ENCODE data around the gene IRF6.

IRF6 gene

DNA sequence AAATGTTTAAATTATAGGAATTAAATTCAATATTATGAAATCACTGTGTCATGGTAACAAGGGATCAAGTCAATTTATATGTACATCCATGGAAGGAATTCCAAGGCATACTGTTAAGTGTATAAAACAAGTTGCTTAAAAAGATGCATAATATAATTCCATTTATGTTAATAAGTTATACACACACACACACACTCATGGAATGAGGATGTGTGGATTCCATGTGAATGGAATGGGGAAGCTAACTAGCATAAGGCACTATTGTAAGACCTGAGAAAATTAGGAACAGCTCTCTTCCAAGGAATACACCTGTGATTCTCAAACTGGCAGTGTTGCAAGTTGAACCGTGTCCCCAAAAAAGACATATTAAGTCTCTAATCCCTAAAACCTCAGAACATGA, 67.7 kb downstream of the IRF6 start:
- H3K4me1 ChIP-seq (ENCODE audit: insufficient read depth, low read length), result peaks cover 12% of the 10 kb centered on the region
- H3K27me3 ChIP-seq (ENCODE audit: control insufficient read depth in 1 of 2, insufficient read depth in 2 of 2, low read length in 2 of 2), result no peaks in the 10 kb centered on the region
- H3K4me3 ChIP-seq (ENCODE audit: low read depth in 1 of 2, low read length in 2 of 2), result no peak overlapping the region
- no peaks in the 10 kb centered on the region for H3K9me3 ChIP-seq (ENCODE audit: low read length)
- H3K9ac ChIP-seq (ENCODE audit: low read length), result no peak overlapping the region
- H3K27ac ChIP-seq (ENCODE audit: low read depth, low read length), result no peak overlapping the region
- H3K36me3 ChIP-seq (ENCODE audit: insufficient read depth, low read length), result no peaks in the 10 kb centered on the region

DNA sequence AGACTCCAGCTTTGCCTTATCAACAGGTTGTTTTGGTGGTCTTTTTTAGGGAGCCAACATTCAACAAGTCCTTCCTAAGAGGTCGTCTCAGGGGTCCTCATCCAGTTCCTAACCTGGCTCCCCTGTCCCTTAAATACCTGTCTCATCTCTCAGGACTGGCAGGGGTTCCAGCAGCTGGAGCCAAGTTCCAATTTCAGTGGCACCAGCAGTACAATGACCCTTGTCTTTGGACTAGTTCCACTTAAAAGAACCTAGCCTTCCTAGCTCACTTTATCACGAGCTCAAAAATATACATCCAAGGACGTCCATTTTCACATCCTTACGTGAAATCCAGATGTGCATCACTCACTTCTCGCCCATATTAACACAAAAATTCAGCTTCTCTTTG, 68.8 kb downstream of the IRF6 start:
- no peaks in the 10 kb centered on the region for H3K36me3 ChIP-seq (ENCODE audit: insufficient read depth, low read length)
- H3K4me3 ChIP-seq (ENCODE audit: low read depth in 1 of 2, low read length in 2 of 2), result no peak overlapping the region
- no peaks in the 10 kb centered on the region for H3K9me3 ChIP-seq (ENCODE audit: low read length)
- H3K4me1 ChIP-seq (ENCODE audit: insufficient read depth, low read length), result peaks cover 15% of the 10 kb centered on the region
- H3K9ac ChIP-seq (ENCODE audit: low read length), result no peak overlapping the region
- H3K27me3 ChIP-seq (ENCODE audit: control insufficient read depth in 1 of 2, insufficient read depth in 2 of 2, low read length in 2 of 2), result no peaks in the 10 kb centered on the region
- H3K27ac ChIP-seq (ENCODE audit: low read depth, low read length), result no peak overlapping the region

DNA sequence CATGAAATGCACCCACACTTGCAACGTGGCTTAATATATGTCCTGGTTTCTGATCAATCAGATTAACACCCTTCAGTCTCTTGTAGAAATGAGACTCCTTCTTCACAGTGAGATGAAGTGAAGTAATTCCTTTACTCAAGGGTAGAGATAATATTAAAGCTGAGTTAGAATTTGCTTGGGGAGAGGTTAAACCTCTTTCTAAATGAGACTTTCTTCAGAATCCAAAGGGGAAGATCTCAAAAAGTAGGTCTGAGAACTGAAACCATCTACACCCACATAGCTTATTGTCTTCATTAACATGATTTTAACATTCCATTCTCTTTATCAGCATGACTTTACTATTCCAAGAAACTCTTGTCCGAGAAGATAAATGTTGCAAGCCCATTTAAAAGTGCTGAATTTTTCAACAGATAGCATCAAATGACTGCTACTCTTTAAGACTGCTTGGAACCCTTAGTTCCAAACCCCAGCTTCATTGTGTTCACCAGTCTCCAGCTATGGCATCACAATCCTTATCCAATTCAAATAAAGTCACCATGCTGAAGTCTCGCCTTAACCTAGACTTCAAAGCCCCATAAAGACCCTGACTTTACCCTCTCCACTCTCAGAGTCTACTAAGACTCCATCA, 69.3 kb downstream of the IRF6 start:
- H3K4me3 ChIP-seq (ENCODE audit: low read depth in 1 of 2, low read length in 2 of 2), result no peak overlapping the region
- peaks cover 11% of the 10 kb centered on the region for H3K4me1 ChIP-seq (ENCODE audit: insufficient read depth, low read length)
- H3K27me3 ChIP-seq (ENCODE audit: control insufficient read depth in 1 of 2, insufficient read depth in 2 of 2, low read length in 2 of 2), result no peaks in the 10 kb centered on the region
- H3K36me3 ChIP-seq (ENCODE audit: insufficient read depth, low read length), result no peaks in the 10 kb centered on the region
- H3K9ac ChIP-seq (ENCODE audit: low read length), result no peak overlapping the region
- no peaks in the 10 kb centered on the region for H3K9me3 ChIP-seq (ENCODE audit: low read length)
- H3K27ac ChIP-seq (ENCODE audit: low read depth, low read length), result no peak overlapping the region

Data from muscle layer of colon (tissue), 2 donors.